22Rv1 (cell line): ENCODE results near the gene TBC1D22B.

Experiments
- H3K27ac ChIP-seq: fragments of 450-650 bp; 2 replicates; pipeline ENCODE4 v1.5.1; 2017
- ZFX ChIP-seq: fragments of 450-650 bp; IDR thresholded peaks from 2 replicates; pipeline ENCODE4 v1.6.1; 2017; ENCODE audit warnings: antibody characterized with exemption, borderline replicate concordance
- TF ChIP-seq, protein P1 (sequence below): fragments of 450-650 bp; IDR thresholded peaks from 2 replicates; pipeline ENCODE4 v1.5.1; 2017; ENCODE audit warnings: mild to moderate bottlenecking

Gene TBC1D22B, protein sequence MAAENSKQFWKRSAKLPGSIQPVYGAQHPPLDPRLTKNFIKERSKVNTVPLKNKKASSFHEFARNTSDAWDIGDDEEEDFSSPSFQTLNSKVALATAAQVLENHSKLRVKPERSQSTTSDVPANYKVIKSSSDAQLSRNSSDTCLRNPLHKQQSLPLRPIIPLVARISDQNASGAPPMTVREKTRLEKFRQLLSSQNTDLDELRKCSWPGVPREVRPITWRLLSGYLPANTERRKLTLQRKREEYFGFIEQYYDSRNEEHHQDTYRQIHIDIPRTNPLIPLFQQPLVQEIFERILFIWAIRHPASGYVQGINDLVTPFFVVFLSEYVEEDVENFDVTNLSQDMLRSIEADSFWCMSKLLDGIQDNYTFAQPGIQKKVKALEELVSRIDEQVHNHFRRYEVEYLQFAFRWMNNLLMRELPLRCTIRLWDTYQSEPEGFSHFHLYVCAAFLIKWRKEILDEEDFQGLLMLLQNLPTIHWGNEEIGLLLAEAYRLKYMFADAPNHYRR

GRCh38 chr6:37257634-37258404 lies at the start of gene TBC1D22B, which contains the start of gene TMEM217:
Gene TBC1D22B (plus strand): TSS chr6:37257772. CDS start chr6:37257918, 146 bp downstream.
Gene TMEM217 (minus strand): TSS chr6:37258144. CDS start chr6:37219030, 39,114 bp downstream.
- no peak for TF ChIP-seq ZFX
- TF ChIP-seq, protein P1, sequence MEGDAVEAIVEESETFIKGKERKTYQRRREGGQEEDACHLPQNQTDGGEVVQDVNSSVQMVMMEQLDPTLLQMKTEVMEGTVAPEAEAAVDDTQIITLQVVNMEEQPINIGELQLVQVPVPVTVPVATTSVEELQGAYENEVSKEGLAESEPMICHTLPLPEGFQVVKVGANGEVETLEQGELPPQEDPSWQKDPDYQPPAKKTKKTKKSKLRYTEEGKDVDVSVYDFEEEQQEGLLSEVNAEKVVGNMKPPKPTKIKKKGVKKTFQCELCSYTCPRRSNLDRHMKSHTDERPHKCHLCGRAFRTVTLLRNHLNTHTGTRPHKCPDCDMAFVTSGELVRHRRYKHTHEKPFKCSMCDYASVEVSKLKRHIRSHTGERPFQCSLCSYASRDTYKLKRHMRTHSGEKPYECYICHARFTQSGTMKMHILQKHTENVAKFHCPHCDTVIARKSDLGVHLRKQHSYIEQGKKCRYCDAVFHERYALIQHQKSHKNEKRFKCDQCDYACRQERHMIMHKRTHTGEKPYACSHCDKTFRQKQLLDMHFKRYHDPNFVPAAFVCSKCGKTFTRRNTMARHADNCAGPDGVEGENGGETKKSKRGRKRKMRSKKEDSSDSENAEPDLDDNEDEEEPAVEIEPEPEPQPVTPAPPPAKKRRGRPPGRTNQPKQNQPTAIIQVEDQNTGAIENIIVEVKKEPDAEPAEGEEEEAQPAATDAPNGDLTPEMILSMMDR = no peak
- H3K27ac ChIP-seq = peak within 1 kb of the TSS; percentile 50

DNA sequence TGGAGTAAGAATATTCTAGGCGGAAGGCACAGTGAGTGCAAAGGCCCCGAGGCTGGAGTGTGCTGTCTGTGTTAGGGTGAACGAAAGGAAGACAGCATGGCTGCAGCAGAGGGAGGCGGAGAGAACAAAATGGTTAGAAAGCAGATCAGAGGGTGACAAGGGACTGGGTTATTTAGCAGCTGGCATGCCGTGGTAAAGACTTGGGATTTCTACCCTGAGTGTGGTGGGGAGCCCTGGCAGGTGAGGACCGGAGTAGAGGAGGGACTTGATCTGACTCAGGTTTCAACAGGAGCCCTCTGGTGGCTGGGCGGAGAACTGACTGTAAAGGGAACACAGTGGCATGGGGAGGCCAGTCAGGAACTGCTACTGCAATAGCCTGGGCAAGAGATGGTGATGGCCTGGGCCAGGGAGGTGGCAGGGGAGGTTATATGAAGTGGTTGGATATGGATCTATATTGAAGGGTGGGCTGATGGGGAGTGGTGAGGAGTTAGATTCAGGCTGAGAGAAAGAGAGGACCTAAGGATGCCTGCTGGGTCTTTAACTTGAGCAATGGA lies 49.6 kb upstream of the TBC1D22B start:
- no peak overlapping the region for H3K27ac ChIP-seq
- TF ChIP-seq, protein P1 = peak; percentile 86
- no peak for TF ChIP-seq ZFX

DNA sequence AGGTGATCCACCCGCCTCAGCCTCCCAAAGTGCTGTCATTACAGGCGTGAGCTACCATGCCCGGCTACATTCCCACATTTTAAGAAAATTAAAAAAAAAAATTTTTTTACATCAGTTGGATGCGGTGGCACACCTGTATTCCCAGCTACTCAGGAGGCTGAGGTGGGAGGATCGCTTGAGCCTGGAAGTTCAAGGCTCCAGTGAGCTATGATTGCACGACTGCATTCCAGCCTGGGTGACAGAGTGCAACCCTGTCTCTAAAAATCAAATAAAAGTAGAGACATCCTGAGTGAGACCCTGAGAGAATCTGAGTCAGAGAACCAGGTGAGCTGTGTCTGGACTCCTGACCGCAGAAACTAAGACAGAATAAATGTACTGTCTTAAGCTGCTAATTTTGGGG lies 48.8 kb upstream of the TBC1D22B start:
- TF ChIP-seq, protein P1 = no peak
- no peak for TF ChIP-seq ZFX
- H3K27ac ChIP-seq = no peak overlapping the region

DNA sequence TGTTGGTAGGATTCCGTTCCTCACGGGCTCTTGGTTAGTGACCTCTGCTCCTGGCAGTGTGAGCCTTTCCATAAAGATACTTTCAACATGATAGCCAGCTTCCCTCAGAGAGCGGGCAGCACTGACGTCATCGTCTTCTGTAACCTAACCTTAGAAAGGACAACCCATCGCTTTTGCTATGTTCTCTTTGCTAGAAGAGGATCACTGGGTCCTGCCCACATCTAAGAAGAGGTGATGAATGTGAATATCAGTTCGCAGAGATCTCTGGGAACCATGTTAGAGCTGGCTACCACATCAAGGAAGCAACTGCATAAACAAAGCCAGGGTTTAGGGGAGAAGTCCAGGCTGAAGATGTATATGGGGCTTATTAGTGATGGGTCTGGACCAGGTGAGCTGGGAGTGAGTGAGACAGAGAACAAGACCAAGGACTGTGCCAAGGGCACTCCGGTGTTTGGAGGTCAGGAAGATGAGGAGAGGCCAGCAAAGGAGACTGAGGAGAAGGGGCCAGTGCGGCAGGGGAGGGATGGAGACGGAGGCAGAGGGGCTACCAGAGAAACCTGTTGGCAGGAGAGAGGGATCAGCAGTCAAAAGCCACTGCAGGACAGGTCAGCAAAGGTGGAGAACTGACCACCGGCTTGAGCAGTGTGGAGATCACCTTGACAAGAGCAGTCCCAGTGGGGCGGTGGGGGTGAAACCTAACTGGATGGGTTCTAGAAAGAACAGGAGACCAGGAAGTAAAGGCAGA lies 47.9 kb upstream of the TBC1D22B start:
- no peak overlapping the region for H3K27ac ChIP-seq
- TF ChIP-seq, protein P1 = no peak
- TF ChIP-seq ZFX = no peak

DNA sequence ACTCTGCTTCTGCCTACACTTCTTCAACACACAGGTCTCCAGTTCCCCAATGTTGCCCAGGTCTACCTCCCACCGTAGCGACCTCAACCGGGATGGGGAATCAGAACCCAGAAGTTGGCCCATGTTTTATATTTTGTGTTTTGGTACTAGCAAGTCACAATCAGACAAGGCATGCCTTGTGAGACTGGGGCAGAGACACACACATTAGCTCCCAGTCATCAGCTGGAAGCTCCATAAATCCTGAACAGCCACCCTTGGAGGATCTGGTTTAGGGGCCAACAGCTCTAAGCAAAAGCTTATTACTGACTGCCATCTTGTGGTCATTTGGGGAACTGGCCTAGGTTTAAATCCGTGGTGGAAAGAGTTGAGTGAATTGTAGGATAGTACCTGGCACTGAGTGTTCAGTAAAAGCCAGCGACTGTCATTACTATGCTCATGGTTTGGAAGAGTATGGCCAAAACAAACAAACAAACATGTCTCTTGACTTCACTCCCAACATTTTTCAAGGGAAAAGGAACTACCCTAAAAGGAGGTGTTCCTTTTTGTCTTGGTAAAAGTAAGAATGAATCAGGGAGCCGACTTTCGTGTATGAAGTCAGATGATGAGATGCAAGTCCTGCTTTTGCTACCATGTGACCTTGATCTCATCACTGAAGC lies 47.1 kb upstream of the TBC1D22B start:
- no peak overlapping the region for H3K27ac ChIP-seq
- TF ChIP-seq ZFX = no peak
- TF ChIP-seq, protein P1 = peak; percentile 87

DNA sequence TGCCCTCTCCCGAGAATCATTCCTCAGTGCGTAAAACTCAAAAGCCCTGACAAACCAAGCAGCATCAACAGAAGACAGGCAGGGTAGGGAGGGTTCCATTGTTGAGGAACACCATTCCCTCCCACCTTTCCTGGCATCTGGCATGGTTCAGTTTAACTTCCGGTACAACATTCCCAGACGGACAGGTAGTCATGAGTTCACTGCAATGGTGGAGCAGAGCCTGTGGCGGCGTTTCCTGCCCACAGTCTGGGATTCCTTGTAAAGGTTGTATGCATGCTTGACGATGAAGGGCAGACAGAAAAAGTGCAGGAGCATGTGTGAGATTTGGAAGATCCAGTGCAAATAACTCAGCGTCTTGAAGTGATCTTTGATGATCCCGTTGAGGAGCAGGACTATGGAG lies 45.3 kb upstream of the TBC1D22B start:
- no peak for TF ChIP-seq ZFX
- TF ChIP-seq, protein P1 = no peak
- H3K27ac ChIP-seq = no peak overlapping the region
